ENCODE measurements around the gene KRT6C.

KRT6C gene

GRCh38 chr12:52437508-52437907, 36.1 kb downstream of the KRT6C start:
- DNase-seq (ENCODE audit: extremely low spot score): no peak
- CTCF ChIA-PET: no interaction called here
- POLR2A ChIA-PET: no interaction called here
- no peak for TF ChIP-seq FOXM1 (IDR thresholded peaks at IDR 0.05; ENCODE audit: borderline replicate concordance)
- no peak for TF ChIP-seq SP1 (IDR thresholded peaks at IDR 0.05)
- TF ChIP-seq SUZ12 (IDR thresholded peaks at IDR 0.05): no peak
- TF ChIP-seq ELF4 (IDR thresholded peaks at IDR 0.05): no peak
- TF ChIP-seq ARNT (IDR thresholded peaks at IDR 0.05): no peak
- TF ChIP-seq HDGF (IDR thresholded peaks at IDR 0.05; ENCODE audit: borderline replicate concordance): no peak
- TF ChIP-seq TARDBP (IDR thresholded peaks at IDR 0.05): no peak
- no peak for TF ChIP-seq BHLHE40 (IDR thresholded peaks at IDR 0.05; ENCODE audit: borderline replicate concordance)
- TF ChIP-seq FOXA1 (IDR thresholded peaks at IDR 0.05): no peak
- TF ChIP-seq CTBP1 (IDR thresholded peaks at IDR 0.05; ENCODE audit: borderline replicate concordance): no peak
- TF ChIP-seq FOXK2 (IDR thresholded peaks at IDR 0.05): no peak
- no peak for TF ChIP-seq PKNOX1 (IDR thresholded peaks at IDR 0.05)
- TF ChIP-seq ZNF384 (IDR thresholded peaks at IDR 0.05): no peak

GRCh38 chr12:52436828-52437474, 36.7 kb downstream of the KRT6C start:
- no peak for DNase-seq (ENCODE audit: extremely low spot score)
- TF ChIP-seq ELF4 (IDR thresholded peaks at IDR 0.05) (no peak), NFRKB (IDR thresholded peaks at IDR 0.05) (no peak), LEF1 (IDR thresholded peaks at IDR 0.05; ENCODE audit: borderline replicate concordance) (no peak), ARNT (IDR thresholded peaks at IDR 0.05) (no peak), CTBP1 (IDR thresholded peaks at IDR 0.05; ENCODE audit: borderline replicate concordance) (no peak), FOXM1 (IDR thresholded peaks at IDR 0.05; ENCODE audit: borderline replicate concordance) (no peak), FOXK2 (IDR thresholded peaks at IDR 0.05) (no peak)
- POLR2A ChIA-PET: no interaction called here
- CTCF ChIA-PET: no interaction called here

GRCh38 chr12:52436000-52436827, 37.4 kb downstream of the KRT6C start:
- no peak for DNase-seq (ENCODE audit: extremely low spot score)
- TF ChIP-seq LEF1 (IDR thresholded peaks at IDR 0.05; ENCODE audit: borderline replicate concordance): no peak
- TF ChIP-seq HDGF (IDR thresholded peaks at IDR 0.05; ENCODE audit: borderline replicate concordance): no peak
- TF ChIP-seq SP1 (IDR thresholded peaks at IDR 0.05): no peak
- no peak for TF ChIP-seq CTBP1 (IDR thresholded peaks at IDR 0.05; ENCODE audit: borderline replicate concordance)
- no peak for TF ChIP-seq L3MBTL2 (conservative IDR thresholded peaks at IDR 0.05)
- POLR2A ChIA-PET: no interaction called here
- CTCF ChIA-PET: interaction anchor here (1.4 kb wide), 1 partner anchor 23 kb away, joined by 3 read pairs; no protein-coding TSS in a partner anchor

GRCh38 chr12:52435659-52435999, 38.0 kb downstream of the KRT6C start:
- CTCF ChIA-PET: interaction anchor here (1.4 kb wide), 1 partner anchor 22 kb away, joined by 3 read pairs; no protein-coding TSS in a partner anchor
- POLR2A ChIA-PET: no interaction called here
- no peak for DNase-seq (ENCODE audit: extremely low spot score)
- TF ChIP-seq SUZ12 (IDR thresholded peaks at IDR 0.05) (no peak), HDGF (IDR thresholded peaks at IDR 0.05; ENCODE audit: borderline replicate concordance) (no peak), ZNF384 (IDR thresholded peaks at IDR 0.05) (no peak), BHLHE40 (IDR thresholded peaks at IDR 0.05; ENCODE audit: borderline replicate concordance) (no peak), LEF1 (IDR thresholded peaks at IDR 0.05; ENCODE audit: borderline replicate concordance) (no peak), SP1 (IDR thresholded peaks at IDR 0.05) (no peak), CTBP1 (IDR thresholded peaks at IDR 0.05; ENCODE audit: borderline replicate concordance) (no peak), PKNOX1 (IDR thresholded peaks at IDR 0.05) (no peak), FOXA1 (IDR thresholded peaks at IDR 0.05) (no peak), ELF4 (IDR thresholded peaks at IDR 0.05) (no peak), TARDBP (IDR thresholded peaks at IDR 0.05) (no peak), NFRKB (IDR thresholded peaks at IDR 0.05) (no peak)

- DNase-seq (ENCODE audit: extremely low spot score): no peak
- no peak for TF ChIP-seq L3MBTL2 (conservative IDR thresholded peaks at IDR 0.05)
- TF ChIP-seq NFRKB (IDR thresholded peaks at IDR 0.05): no peak
- TF ChIP-seq BHLHE40 (IDR thresholded peaks at IDR 0.05; ENCODE audit: borderline replicate concordance): no peak
- no peak for TF ChIP-seq ZNF384 (IDR thresholded peaks at IDR 0.05)
- no peak for TF ChIP-seq LEF1 (IDR thresholded peaks at IDR 0.05; ENCODE audit: borderline replicate concordance)
- TF ChIP-seq FOXM1 (IDR thresholded peaks at IDR 0.05; ENCODE audit: borderline replicate concordance): no peak
- TF ChIP-seq ARNT (IDR thresholded peaks at IDR 0.05): no peak
- TF ChIP-seq HDGF (IDR thresholded peaks at IDR 0.05; ENCODE audit: borderline replicate concordance): no peak
- TF ChIP-seq TARDBP (IDR thresholded peaks at IDR 0.05): no peak
- no peak for TF ChIP-seq FOXA1 (IDR thresholded peaks at IDR 0.05)
- no peak for TF ChIP-seq FOXK2 (IDR thresholded peaks at IDR 0.05)
- TF ChIP-seq SP1 (IDR thresholded peaks at IDR 0.05): no peak
- TF ChIP-seq SUZ12 (IDR thresholded peaks at IDR 0.05): no peak
- TF ChIP-seq PKNOX1 (IDR thresholded peaks at IDR 0.05): no peak
- TF ChIP-seq CTBP1 (IDR thresholded peaks at IDR 0.05; ENCODE audit: borderline replicate concordance): no peak
- ChIA-PET CTCF (interaction anchor here (1.4 kb wide), 1 partner anchor 22 kb away, joined by 3 read pairs; no protein-coding TSS in a partner anchor), POLR2A (no interaction called here)
Observed at GRCh38 chr12:52434760-52435530, 38.7 kb downstream of the KRT6C start.
